Thyroid gland (tissue), 4 donors: Measurements from ENCODE around the gene BLVRB. TPM values are rescaled to one million over a fixed set of nuclear protein-coding genes. Genes with fewer than 3 reads are reported as not detected.

Experiments used
- DNase-seq, 2 donors: peaks; one replicate each; pipeline ENCODE4 v3.0.0-alpha.2; 2019
- H3K27ac ChIP-seq, 3 donors: fragments of 200-600 bp; sonication (generic); 1 replicate in 2 of 3; 2 replicates in 1 of 3; pipeline ENCODE4 v1.5.1; 2016 to 2019; ENCODE audit warnings: mild to moderate bottlenecking in 1 of 3, moderate library complexity in 1 of 3
- H3K27me3 ChIP-seq: fragments of 200-600 bp; sonication (generic); one replicate; pipeline ENCODE4 v1.5.1; 2019
- H3K36me3 ChIP-seq, 2 donors: fragments of 200-600 bp; sonication (generic); one replicate each; pipeline ENCODE4 v1.5.1; 2016 to 2019
- H3K4me1 ChIP-seq, 2 donors: fragments of 200-600 bp; sonication (generic); one replicate each; pipeline ENCODE4 v1.5.1; 2017 to 2019
- H3K4me3 ChIP-seq, 3 donors: fragments of 200-600 bp; sonication (generic); replicated peaks in 1 of 3; 1 replicate in 2 of 3; 2 replicates in 1 of 3; pipeline ENCODE4 v1.5.1; 2016; ENCODE audit warnings: mild to moderate bottlenecking in 1 of 3
- H3K9me3 ChIP-seq: fragments of 200-600 bp; sonication (generic); one replicate; pipeline ENCODE4 v1.5.1; 2017
- POLR2A ChIP-seq, 2 donors: fragments of 450-650 bp; IDR thresholded peaks; one replicate each; pipeline ENCODE4 v1.6.1; 2017; ENCODE audit warnings: antibody characterized with exemption in 2 of 2, mild to moderate bottlenecking in 2 of 2, moderate library complexity in 1 of 2
- WGBS, 2 donors: methylation state at CpG; one replicate each; pipeline ENCODE4 v1.1.5; 2017; 5-methylcytosine and 5-hydroxymethylcytosine counted together
- intact Hi-C: fragments of 100-400 bp; cut with DNase I; formaldehyde crosslinking; loops from one replicate; pipeline ENCODE4 v1.15.1; 2023
- total RNA-seq, 4 donors: library from RNA; depleted of rRNA; stranded (reverse); fragments of >200 nt; gene quantifications; one replicate each; pipeline ENCODE4 v1.2.3, GENCODE V29; 2016
- TF ChIP-seq, protein P1 (sequence below), 6 experiments: fragments of 200-600 bp in 3 of 6; fragments of 450-650 bp in 3 of 6; sonication (generic) in 3 of 6; IDR thresholded peaks; one replicate each; pipeline ENCODE4 v1.5.1; 2016 to 2019; ENCODE audit warnings: antibody characterized with exemption in 6 of 6, mild to moderate bottlenecking in 2 of 6, inconsistent platforms in 1 of 6, moderate library complexity in 1 of 6

BLVRB gene
- total RNA-seq, 4 donors from 2014 or later = 111 to 238 (median 205) TPM

DNA sequence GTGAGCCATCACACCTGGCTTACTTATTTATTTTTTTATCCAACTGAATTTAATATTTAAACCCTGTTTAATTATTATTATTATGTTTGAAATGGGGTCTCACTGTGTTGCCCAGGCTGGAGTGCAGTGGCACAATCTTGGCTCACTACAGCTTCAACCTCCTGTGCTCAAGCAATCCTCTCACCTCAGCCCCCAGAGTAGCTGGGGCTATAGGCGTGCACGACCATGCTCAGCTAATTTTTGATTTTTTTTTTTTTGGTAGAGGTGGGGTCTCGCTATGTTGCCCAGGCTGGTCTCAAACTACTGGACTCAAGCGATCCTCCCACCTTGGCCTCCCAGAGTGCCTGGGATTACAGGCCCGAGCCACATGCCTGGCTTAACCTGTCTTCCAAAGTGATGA is 33.8 kb upstream of the BLVRB start:
- Histone ChIP-seq H3K9me3 (no peaks in the 10 kb centered on the region), H3K27ac (no peak overlapping the region), H3K36me3 (no peaks in the 10 kb centered on the region), H3K4me1 (peaks cover 3 to 5% of the 10 kb centered on the region in 2 donors), H3K27me3 (no peaks in the 10 kb centered on the region), H3K4me3 (no peak overlapping the region)
- no peak for DNase-seq
- WGBS, 2 donors = 89 to 93% methylated on average over 5 of the region's 5 CpGs
- TF ChIP-seq, protein P1, sequence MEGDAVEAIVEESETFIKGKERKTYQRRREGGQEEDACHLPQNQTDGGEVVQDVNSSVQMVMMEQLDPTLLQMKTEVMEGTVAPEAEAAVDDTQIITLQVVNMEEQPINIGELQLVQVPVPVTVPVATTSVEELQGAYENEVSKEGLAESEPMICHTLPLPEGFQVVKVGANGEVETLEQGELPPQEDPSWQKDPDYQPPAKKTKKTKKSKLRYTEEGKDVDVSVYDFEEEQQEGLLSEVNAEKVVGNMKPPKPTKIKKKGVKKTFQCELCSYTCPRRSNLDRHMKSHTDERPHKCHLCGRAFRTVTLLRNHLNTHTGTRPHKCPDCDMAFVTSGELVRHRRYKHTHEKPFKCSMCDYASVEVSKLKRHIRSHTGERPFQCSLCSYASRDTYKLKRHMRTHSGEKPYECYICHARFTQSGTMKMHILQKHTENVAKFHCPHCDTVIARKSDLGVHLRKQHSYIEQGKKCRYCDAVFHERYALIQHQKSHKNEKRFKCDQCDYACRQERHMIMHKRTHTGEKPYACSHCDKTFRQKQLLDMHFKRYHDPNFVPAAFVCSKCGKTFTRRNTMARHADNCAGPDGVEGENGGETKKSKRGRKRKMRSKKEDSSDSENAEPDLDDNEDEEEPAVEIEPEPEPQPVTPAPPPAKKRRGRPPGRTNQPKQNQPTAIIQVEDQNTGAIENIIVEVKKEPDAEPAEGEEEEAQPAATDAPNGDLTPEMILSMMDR (IDR thresholded peaks at IDR 0.05) = no peak
- intact Hi-C loops = no loop called here

DNA sequence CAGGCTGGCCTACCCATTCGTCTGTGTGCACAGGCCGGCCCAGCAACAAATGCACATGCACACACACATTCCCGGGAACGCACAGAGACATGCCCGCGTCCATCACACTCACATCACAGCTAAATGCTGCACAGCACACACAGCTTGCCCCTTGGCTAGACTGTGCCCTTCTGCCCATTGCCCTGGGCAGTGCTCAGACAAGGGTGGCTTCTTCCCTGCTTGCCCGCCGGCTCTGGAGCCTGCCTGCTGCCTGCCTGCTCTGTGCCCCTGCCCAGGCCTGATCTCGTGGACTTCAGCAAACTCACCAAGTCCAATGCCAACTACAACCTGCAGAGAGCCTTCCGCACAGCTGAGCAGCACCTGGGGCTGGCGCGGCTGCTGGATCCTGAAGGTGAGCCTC is 31.7 kb upstream of the BLVRB start:
- TF ChIP-seq POLR2A (IDR thresholded peaks at IDR 0.05) = no peak
- TF ChIP-seq, protein P1 (IDR thresholded peaks at IDR 0.05) = no peak
- Histone ChIP-seq H3K27me3 (no peaks in the 10 kb centered on the region), H3K36me3 (no peaks in the 10 kb centered on the region), H3K27ac (no peak overlapping the region), H3K9me3 (no peaks in the 10 kb centered on the region), H3K4me1 (peaks cover under 1 to 3% of the 10 kb centered on the region in 2 donors), H3K4me3 (no peak overlapping the region)
- intact Hi-C loops = no loop called here
- WGBS, 2 donors = 88% methylated on average over 9 to 12 of the region's 12 CpGs
- no peak for DNase-seq

DNA sequence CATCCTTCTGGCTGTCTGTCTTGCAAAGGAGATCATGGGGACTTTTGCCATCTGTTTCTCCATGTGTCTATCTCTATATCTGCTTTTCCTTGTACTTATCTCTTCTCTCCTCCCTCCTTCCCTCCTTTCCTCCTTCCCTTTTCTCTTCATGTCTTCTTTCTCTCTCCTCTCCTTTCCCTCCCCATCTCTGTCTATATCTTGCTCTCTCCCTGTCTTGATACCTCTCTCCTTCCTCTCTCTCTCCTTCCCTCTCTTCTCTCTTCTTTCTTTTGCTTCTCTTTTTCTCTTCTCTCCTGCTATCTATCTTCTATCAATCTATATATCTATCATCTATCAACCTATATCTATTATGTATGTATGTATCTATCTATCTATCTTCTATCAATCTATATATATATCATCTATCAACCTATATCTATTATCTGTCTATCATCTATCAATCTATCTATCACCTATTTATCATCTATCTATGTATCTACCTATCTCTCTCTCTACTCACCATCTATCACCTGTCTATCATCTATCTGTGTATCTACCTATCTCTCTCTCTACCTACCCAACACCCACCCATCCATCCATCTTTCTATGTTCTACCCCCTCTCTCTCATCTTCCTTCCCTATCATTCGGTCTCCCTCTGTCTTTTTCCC is 28.8 kb upstream of the BLVRB start:
- intact Hi-C loops = no loop called here
- H3K9me3 ChIP-seq = no peaks in the 10 kb centered on the region
- TF ChIP-seq POLR2A (IDR thresholded peaks at IDR 0.05) = no peak
- TF ChIP-seq, protein P1 (IDR thresholded peaks at IDR 0.05) = no peak
- DNase-seq = no peak
- H3K36me3 ChIP-seq = no peaks in the 10 kb centered on the region
- 88 to 91% methylated on average over 1 of the region's 1 CpG for WGBS, 2 donors
- no peak overlapping the region for H3K27ac ChIP-seq
- H3K27me3 ChIP-seq = no peaks in the 10 kb centered on the region
- no peaks in the 10 kb centered on the region for H3K4me1 ChIP-seq
- H3K4me3 ChIP-seq = no peak overlapping the region

DNA sequence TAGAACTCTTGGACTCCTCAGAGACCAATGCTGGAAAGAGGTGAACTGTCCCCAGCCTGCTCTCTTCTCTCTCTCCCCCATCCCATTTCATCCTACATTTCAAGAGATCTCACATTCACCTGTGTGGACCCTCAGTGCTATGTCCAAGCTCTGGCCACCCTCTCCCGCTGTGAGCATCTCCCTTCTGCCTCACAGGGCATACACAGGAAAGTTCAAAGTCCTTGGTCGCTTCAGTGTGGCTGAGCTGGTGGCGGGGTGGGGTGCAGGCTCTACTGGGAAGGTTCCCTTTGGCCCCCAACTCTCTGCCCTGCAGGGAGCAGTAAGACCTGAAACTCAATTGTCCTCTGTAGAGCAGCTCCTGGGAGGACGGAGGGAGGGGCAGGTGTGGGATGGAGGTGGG is 28.2 kb upstream of the BLVRB start:
- no peak for DNase-seq
- H3K27ac ChIP-seq = no peak overlapping the region
- H3K27me3 ChIP-seq = no peaks in the 10 kb centered on the region
- intact Hi-C loops = no loop called here
- H3K4me1 ChIP-seq = no peaks in the 10 kb centered on the region
- H3K4me3 ChIP-seq = no peak overlapping the region
- 61 to 72% methylated on average over 4 of the region's 4 CpGs for WGBS, 2 donors
- no peaks in the 10 kb centered on the region for H3K9me3 ChIP-seq
- TF ChIP-seq, protein P1 (IDR thresholded peaks at IDR 0.05) = no peak
- TF ChIP-seq POLR2A (IDR thresholded peaks at IDR 0.05) = no peak
- no peaks in the 10 kb centered on the region for H3K36me3 ChIP-seq

DNA sequence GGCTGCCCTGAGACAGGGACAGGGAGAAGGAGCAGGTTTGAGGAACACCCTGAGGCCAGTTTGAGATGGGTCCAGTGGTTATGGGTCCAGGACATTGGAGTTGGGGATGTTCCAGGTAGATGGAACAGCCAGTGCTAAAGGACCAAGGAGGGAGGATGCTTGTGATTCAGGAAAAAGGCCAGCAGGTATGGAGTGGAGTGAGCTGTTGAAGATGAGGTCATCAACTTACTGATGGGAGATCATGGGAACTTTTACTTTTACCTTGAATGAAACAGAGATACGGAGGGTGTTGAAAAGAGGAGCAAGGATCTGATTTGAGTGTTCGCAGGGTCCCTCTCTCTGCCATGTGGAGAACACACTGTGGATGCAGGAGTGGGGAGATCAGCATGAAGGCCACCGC is 26.7 kb upstream of the BLVRB start:
- 97% methylated on average over 3 of the region's 3 CpGs for WGBS, 2 donors
- no peak for DNase-seq
- intact Hi-C loops = no loop called here
- Histone ChIP-seq H3K36me3 (no peaks in the 10 kb centered on the region), H3K4me3 (no peak overlapping the region), H3K4me1 (peaks cover 0 to 2% of the 10 kb centered on the region in 2 donors), H3K9me3 (no peaks in the 10 kb centered on the region), H3K27ac (no peak overlapping the region), H3K27me3 (no peaks in the 10 kb centered on the region)
- no peak for TF ChIP-seq POLR2A (IDR thresholded peaks at IDR 0.05)
- TF ChIP-seq, protein P1 (IDR thresholded peaks at IDR 0.05) = no peak
